K562 (cell line): ENCODE results near the gene DUSP28. TPM values are rescaled to one million over a fixed set of nuclear protein-coding genes. Genes with fewer than 3 reads are reported as not detected.
A peak's percentile ranks its signal among the peaks of the same experiment; 100 is the strongest.

Source experiments
- ASH1L ChIP-seq: fragments of 450-650 bp; IDR thresholded peaks from 2 replicates; pipeline ENCODE4 v1.6.1; 2018; ENCODE audit warnings: borderline replicate concordance, mild to moderate bottlenecking, low read depth; ENCODE audit not compliant: partially characterized antibody
- EP400 ChIP-seq: fragments of 450-650 bp; IDR thresholded peaks from 2 replicates; pipeline ENCODE4 v1.6.1; 2017; ENCODE audit warnings: antibody characterized with exemption, mild to moderate bottlenecking, moderate library complexity
- HBP1 ChIP-seq: fragments of 450-650 bp; formaldehyde crosslinking; IDR thresholded peaks from 2 replicates; pipeline ENCODE4 v1.4.0; 2022; ENCODE audit warnings: missing genetic modification characterization
- KDM5B ChIP-seq: fragments of 200-600 bp; sonication (generic); IDR thresholded peaks from 2 replicates; pipeline ENCODE4 v1.6.1; 2012; ENCODE audit warnings: low read depth, mild to moderate bottlenecking, moderate library complexity, low read length, control low read depth, inconsistent platforms; ENCODE audit not compliant: insufficient replicate concordance
- MTA2 ChIP-seq: fragments of 450-650 bp; IDR thresholded peaks from 2 replicates; pipeline ENCODE4 v1.6.1; 2016; ENCODE audit warnings: low read depth
- RBBP5 ChIP-seq: fragments of 200-600 bp; sonication (generic); IDR thresholded peaks from 2 replicates; pipeline ENCODE4 v1.6.1; 2012; ENCODE audit warnings: borderline replicate concordance, mild to moderate bottlenecking, low read length, control low read depth, inconsistent platforms; ENCODE audit not compliant: insufficient read depth, poor library complexity, severe bottlenecking
- SIX5 ChIP-seq, 2 experiments: IDR thresholded peaks; 2 replicates each; pipeline ENCODE4 v1.6.1; 2011; ENCODE audit warnings: low read length in 2 of 2, borderline replicate concordance in 1 of 2, low read depth in 1 of 2, mild to moderate bottlenecking in 1 of 2, moderate library complexity in 1 of 2; ENCODE audit not compliant: insufficient read depth in 1 of 2
- TSC22D4 ChIP-seq: fragments of 450-650 bp; IDR thresholded peaks from 2 replicates; pipeline ENCODE4 v1.6.1; 2016; ENCODE audit warnings: missing genetic modification characterization, missing biosample characterization, control low read depth
- ZBTB49 ChIP-seq: sonication (generic); formaldehyde crosslinking; IDR thresholded peaks from 2 replicates; pipeline ENCODE4 v1.8.0; 2022; ENCODE audit warnings: missing genetic modification reagents, mild to moderate bottlenecking, borderline replicate concordance
- ZNF274 ChIP-seq: IDR thresholded peaks from 2 replicates; pipeline ENCODE4 v1.6.1; 2011; ENCODE audit warnings: low read depth, mild to moderate bottlenecking, low read length, moderate library complexity, borderline replicate concordance
- ZNF75A ChIP-seq: fragments of 450-650 bp; formaldehyde crosslinking; IDR thresholded peaks from 2 replicates; pipeline ENCODE4 v1.4.0; 2020; ENCODE audit warnings: mild to moderate bottlenecking
- polyA plus RNA-seq, 8 experiments: library from polyadenylated mRNA; depleted of rRNA in 4 of 8; stranded (reverse) in 5 of 8; unstranded in 3 of 8; fragments of >200 nt; fragmentation: Nextera tagmentation in 2 of 8; fragmentation: Illumina TruSeq in 1 of 8; extraction: Ambion mirVana in 2 of 8; extraction: Trizol in 1 of 8; gene quantifications; 2 replicates each; pipeline versions ENCODE4 v1.2.1 to v1.2.3, GENCODE V29; 2011 to 2014; ENCODE audit warnings: inconsistent platforms in 1 of 8, missing spikeins in 1 of 8
- total RNA-seq, 7 experiments: library from RNA; depleted of rRNA in 6 of 7; stranded (reverse); fragments of >200 nt in 6 of 7; fragmentation: Illumina TruSeq in 2 of 7; extraction: Trizol in 2 of 7; gene quantifications; 2 replicates each; pipeline versions ENCODE4 v1.2.1 to v1.2.3, GENCODE V29; 2011 to 2021; ENCODE audit warnings: low replicate concordance in 1 of 7

Gene DUSP28
- total and polyA plus RNA-seq, 9 of the 15 experiments (the other 6 are each of a cell fraction or from before 2014, with no cell fraction given) = 2.8 to 8.1 (median 4.2) TPM

GRCh38 chr2:240567137-240567871 is 7.1 kb downstream of the DUSP28 start (continued):
- TF ChIP-seq ZBTB49 (CRISPR knock-in tag) (no peak), RBBP5 (peak; percentile 15), KDM5B (peak; percentile 29), MTA2 (no peak), ASH1L (no peak), SIX5 (IDR thresholded peaks at IDR 0.05; ENCODE audit: borderline replicate concordance in 1 of 2, insufficient read depth in 1 of 2, low read depth in 1 of 2, low read length in 2 of 2) (no peak), ZNF75A (CRISPR knock-in tag) (no peak), TSC22D4 (no peak), HBP1 (CRISPR knock-in tag) (no peak), ZNF274 (no peak), EP400 (no peak)
